Gastroesophageal sphincter (tissue), 4 donors: ENCODE results near the gene SNED1. TPM values are rescaled to one million over a fixed set of nuclear protein-coding genes. Genes with fewer than 3 reads are reported as not detected.
A peak's percentile ranks its signal among the peaks of the same experiment; 100 is the strongest.
"Not testable (repeated sequence)": the region's sequence is repeated elsewhere in the genome, so short reads cannot be mapped to it uniquely, and the experiment has no call there.

Experiments used
- ATAC-seq: fragments of 150-250 bp; one replicate; pipeline ENCODE4 v1.9.1; 2016; ENCODE audit warnings: mild to moderate bottlenecking, moderate library complexity
- H3K27ac ChIP-seq, 4 donors: fragments of 200-600 bp; sonication (generic) in 3 of 4; 1 replicate in 3 of 4; 2 replicates in 1 of 4; pipeline ENCODE4 v1.5.1; 2016 to 2019
- H3K27me3 ChIP-seq: fragments of 200-600 bp; sonication (generic); one replicate; pipeline ENCODE4 v1.5.1; 2019
- H3K36me3 ChIP-seq, 2 donors: fragments of 200-600 bp; sonication (generic); one replicate each; pipeline ENCODE4 v1.5.1; 2019; ENCODE audit warnings: control low read depth in 1 of 2
- H3K4me1 ChIP-seq, 3 donors: fragments of 200-600 bp; sonication (generic); 1 replicate in 2 of 3; 2 replicates in 1 of 3; pipeline ENCODE4 v1.5.1; 2016 to 2019; ENCODE audit warnings: control low read depth in 2 of 3
- H3K4me3 ChIP-seq, 2 donors: fragments of 200-600 bp; sonication (generic); one replicate each; pipeline ENCODE4 v1.5.1; 2019; ENCODE audit warnings: mild to moderate bottlenecking in 1 of 2, moderate library complexity in 1 of 2
- H3K9me3 ChIP-seq, 3 donors: fragments of 200-600 bp; sonication (generic); one replicate each; pipeline ENCODE4 v1.5.1; 2017 to 2019; ENCODE audit warnings: control low read depth in 2 of 3
- CTCF ChIP-seq, 4 experiments: fragments of 200-600 bp in 2 of 4; fragments of 450-650 bp in 2 of 4; sonication (generic) in 1 of 4; IDR thresholded peaks; one replicate each; pipeline ENCODE4 v1.5.1; 2017 to 2019; ENCODE audit warnings: antibody characterized with exemption in 4 of 4, mild to moderate bottlenecking in 2 of 4, moderate library complexity in 2 of 4
- EP300 ChIP-seq: sonication (generic); formaldehyde crosslinking; IDR thresholded peaks from one replicate; pipeline ENCODE4 v1.6.1; 2017; ENCODE audit warnings: antibody characterized with exemption, mild to moderate bottlenecking
- POLR2A ChIP-seq, 2 donors: fragments of 450-650 bp; IDR thresholded peaks; one replicate each; pipeline ENCODE4 v1.6.1; 2017; ENCODE audit warnings: antibody characterized with exemption in 2 of 2, mild to moderate bottlenecking in 2 of 2, moderate library complexity in 1 of 2
- POLR2AphosphoS5 ChIP-seq: sonication (generic); formaldehyde crosslinking; IDR thresholded peaks from one replicate; pipeline ENCODE4 v1.6.1; 2017; ENCODE audit warnings: antibody characterized with exemption
- WGBS, 2 donors: methylation state at CpG; one replicate each; pipeline ENCODE4 v1.1.5; 2018; ENCODE audit warnings: low coverage in 1 of 2; 5-methylcytosine and 5-hydroxymethylcytosine counted together
- total RNA-seq, 4 donors: library from RNA; depleted of rRNA; stranded (reverse); fragments of >200 nt; gene quantifications; one replicate each; pipeline ENCODE4 v1.1.0, GENCODE V29; 2016

SNED1 gene
- total RNA-seq, 4 donors from 2014 or later: 8.3 to 29.9 (median 14.6) TPM

GRCh38 chr2:240970816-240971215 is 27.6 kb upstream of the SNED1 start:
- H3K36me3 ChIP-seq: no peaks in the 10 kb centered on the region
- peaks cover 47% of the 10 kb centered on the region for H3K27me3 ChIP-seq
- H3K4me1 ChIP-seq: peaks cover 0 to 13% (median 0%) of the 10 kb centered on the region in 3 donors
- peaks cover 0 to 9% (median 0%) of the 10 kb centered on the region in 3 donors for H3K9me3 ChIP-seq
- no peak for TF ChIP-seq POLR2AphosphoS5
- no peak for TF ChIP-seq EP300
- no peak for TF ChIP-seq CTCF (IDR thresholded peaks at IDR 0.05)
- TF ChIP-seq POLR2A (IDR thresholded peaks at IDR 0.05): no peak
- H3K4me3 ChIP-seq: no peak overlapping the region
- WGBS, 2 donors: 40% methylated on average over 1 of the region's 15 CpGs; no CpG with 5 or more reads in 1 of the 2 donors
- no peak for ATAC-seq
- H3K27ac ChIP-seq: no peak overlapping the region

GRCh38 chr2:240972201-240972600 is 26.2 kb upstream of the SNED1 start:
- no peak for TF ChIP-seq POLR2A (IDR thresholded peaks at IDR 0.05)
- no peak for TF ChIP-seq CTCF (IDR thresholded peaks at IDR 0.05)
- TF ChIP-seq POLR2AphosphoS5: no peak
- TF ChIP-seq EP300: no peak
- 57 to 59% methylated on average over 3 of the region's 11 CpGs for WGBS, 2 donors
- ATAC-seq: peak; percentile 11
- Histone ChIP-seq H3K27me3 (peaks cover 49% of the 10 kb centered on the region), H3K4me1 (peaks cover 0 to 13% (median 0%) of the 10 kb centered on the region in 3 donors), H3K4me3 (no peak overlapping the region), H3K27ac (no peak overlapping the region), H3K36me3 (no peaks in the 10 kb centered on the region), H3K9me3 (peaks cover 0 to 9% (median 0%) of the 10 kb centered on the region in 3 donors)

DNA sequence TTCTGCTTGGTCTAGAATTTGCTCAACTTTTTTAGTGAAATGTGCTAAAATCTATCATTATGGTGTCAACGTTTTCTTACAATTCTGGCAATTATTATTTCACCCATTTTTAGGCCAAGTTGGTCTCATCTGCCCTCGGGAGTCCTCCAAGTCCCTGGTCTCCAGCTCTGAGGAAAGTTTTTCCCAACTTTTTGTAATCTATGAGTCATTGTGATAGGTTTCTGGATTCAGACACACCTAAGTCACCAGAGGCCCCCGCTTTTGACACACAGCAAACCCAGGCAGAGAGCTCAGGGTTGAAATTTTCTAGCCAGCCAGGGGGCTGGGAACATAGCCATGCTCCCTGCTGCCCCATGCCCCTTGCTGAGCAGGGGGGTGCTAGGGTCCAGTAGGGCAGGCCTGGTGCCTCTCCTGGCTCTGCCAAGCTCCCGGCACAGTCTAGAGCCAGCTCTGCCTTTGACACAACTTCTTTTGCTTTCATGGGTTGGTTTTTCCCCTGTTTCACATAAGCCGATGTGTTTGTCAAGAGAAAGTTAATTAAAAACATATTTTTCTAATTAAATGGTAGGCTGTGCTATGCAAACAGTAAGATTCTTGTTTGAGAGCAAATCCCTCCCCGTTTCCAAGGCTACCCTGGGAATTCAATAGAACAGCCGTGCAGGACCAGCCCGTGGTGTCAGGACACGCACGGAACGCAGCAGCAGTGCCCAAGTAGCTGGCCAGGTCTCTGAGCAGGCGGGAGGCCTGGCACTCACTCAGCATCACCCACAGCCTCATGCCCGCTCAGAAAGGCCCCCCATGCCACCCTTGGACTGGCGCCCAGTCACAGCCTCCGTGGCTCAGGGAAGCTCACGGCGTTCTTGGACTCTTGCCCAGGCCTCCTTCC is 25.5 kb upstream of the SNED1 start:
- peaks cover 49% of the 10 kb centered on the region for H3K27me3 ChIP-seq
- ATAC-seq: peak; percentile 46
- WGBS, 2 donors: 23 to 35% methylated on average over 5 to 6 of the region's 17 CpGs
- peaks cover 0 to 13% (median 0%) of the 10 kb centered on the region in 3 donors for H3K4me1 ChIP-seq
- peak overlapping the region in 1 of 4 donors; percentile 19 for H3K27ac ChIP-seq
- H3K36me3 ChIP-seq: no peaks in the 10 kb centered on the region
- peaks cover 0 to 9% (median 0%) of the 10 kb centered on the region in 3 donors for H3K9me3 ChIP-seq
- no peak overlapping the region for H3K4me3 ChIP-seq
- TF ChIP-seq POLR2A (IDR thresholded peaks at IDR 0.05) (no peak), EP300 (no peak), POLR2AphosphoS5 (no peak), CTCF (IDR thresholded peaks at IDR 0.05) (no peak)

DNA sequence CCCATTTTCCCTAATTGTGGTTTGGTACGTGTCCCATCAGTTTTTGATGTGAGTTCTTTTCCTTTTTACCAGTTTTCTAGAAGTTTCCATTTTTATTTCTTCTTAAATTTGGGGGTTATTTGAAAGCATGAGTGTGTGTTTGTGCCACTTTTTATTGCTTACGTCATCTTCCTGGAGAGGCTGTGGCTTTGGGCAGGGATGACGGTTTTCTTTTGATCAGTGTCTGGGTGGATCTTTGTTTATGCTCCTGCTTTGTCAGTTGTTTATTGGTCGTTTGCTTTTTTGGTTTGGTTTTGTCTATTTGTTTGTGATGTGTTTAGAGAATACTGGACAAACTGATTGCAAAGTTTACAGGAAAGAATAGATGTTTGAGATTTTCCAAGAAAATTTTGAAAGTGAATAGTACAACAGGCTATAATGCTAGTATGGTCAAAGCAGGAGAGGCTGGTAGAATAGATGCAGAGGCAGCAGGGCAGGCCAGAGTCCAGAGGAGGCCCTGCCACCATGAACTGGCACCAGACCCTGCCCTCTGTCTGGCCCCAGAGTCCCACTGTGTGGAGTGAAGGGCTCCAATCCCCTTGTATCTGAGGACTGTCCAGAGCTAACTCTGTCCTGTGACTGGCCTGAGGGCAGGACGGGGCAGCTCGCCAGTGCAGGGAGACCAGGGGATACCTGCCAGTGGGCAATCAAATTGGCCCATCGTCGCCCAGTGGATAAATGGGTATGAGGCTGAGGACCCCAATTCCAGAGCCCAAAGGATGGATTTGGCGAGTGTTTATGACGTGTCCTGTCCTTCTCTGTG is 23.4 kb upstream of the SNED1 start:
- peaks cover 49% of the 10 kb centered on the region for H3K27me3 ChIP-seq
- peaks cover 0 to 13% (median 0%) of the 10 kb centered on the region in 3 donors for H3K4me1 ChIP-seq
- ATAC-seq: no peak
- peaks cover 0 to 9% (median 0%) of the 10 kb centered on the region in 3 donors for H3K9me3 ChIP-seq
- no peaks in the 10 kb centered on the region for H3K36me3 ChIP-seq
- no peak overlapping the region for H3K27ac ChIP-seq
- H3K4me3 ChIP-seq: no peak overlapping the region
- TF ChIP-seq CTCF (IDR thresholded peaks at IDR 0.05): no peak
- TF ChIP-seq EP300: no peak
- TF ChIP-seq POLR2A (IDR thresholded peaks at IDR 0.05): no peak
- no peak for TF ChIP-seq POLR2AphosphoS5
- WGBS, 2 donors: 68 to 95% methylated on average over 4 to 6 of the region's 10 CpGs

GRCh38 chr2:240975903-240976302 is 22.5 kb upstream of the SNED1 start:
- not testable (repeated sequence) for H3K27ac ChIP-seq, H3K4me3 ChIP-seq, ATAC-seq, H3K36me3 ChIP-seq, H3K9me3 ChIP-seq
- H3K27me3 ChIP-seq: peaks cover 43% of the 10 kb centered on the region
- WGBS, 2 donors: 80% methylated on average over 1 of the region's 4 CpGs; no CpG with 5 or more reads in 1 of the 2 donors
- peaks cover 0 to 13% (median 0%) of the 10 kb centered on the region in 3 donors for H3K4me1 ChIP-seq
